Measurements from ENCODE around the gene SRC. TPM values are rescaled to one million over a fixed set of nuclear protein-coding genes. Genes with fewer than 3 reads are reported as not detected.

The SRC gene
- total RNA-seq, 1 experiment from 2014 or later, result 42.3 TPM

- ChIA-PET RAD21 (ENCODE audit: low non-redundant PET in 1 of 2, low total read pairs in 2 of 2, uncharacterized antibody in 2 of 2, unreplicated experiment in 2 of 2) (no interaction called here), CTCF (no interaction called here), POLR2A (no interaction called here)
- no TSS peak for BruUV-seq (replicated peaks)
- no peak overlapping the region for H3K9ac ChIP-seq (ENCODE audit: low read length)
- H3K27ac ChIP-seq (ENCODE audit: low read depth, low read length), result no peak overlapping the region
- ATAC-seq, result no peak
- no peaks in the 10 kb centered on the region for H4K20me1 ChIP-seq (ENCODE audit: insufficient read depth)
- TF ChIP-seq SP1 (IDR thresholded peaks at IDR 0.05; ENCODE audit: low read depth) (no peak), ZFX (IDR thresholded peaks at IDR 0.05) (no peak), SIN3A (IDR thresholded peaks at IDR 0.05; ENCODE audit: low read depth) (no peak), ZNF274 (IDR thresholded peaks at IDR 0.05; ENCODE audit: low read depth, low read length) (no peak), POLR2AphosphoS5 (IDR thresholded peaks at IDR 0.05; ENCODE audit: low read depth, low read length) (no peak), ELF1 (IDR thresholded peaks at IDR 0.05; ENCODE audit: borderline replicate concordance, low read depth) (no peak), CBX3 (IDR thresholded peaks at IDR 0.05; ENCODE audit: low read depth) (no peak), MAX (IDR thresholded peaks at IDR 0.05) (no peak), EZH2 (IDR thresholded peaks at IDR 0.05) (no peak), YY1 (IDR thresholded peaks at IDR 0.05; ENCODE audit: extremely low read depth, insufficient replicate concordance, low read depth, low read length) (no peak), SRF (IDR thresholded peaks at IDR 0.05; ENCODE audit: low read depth) (no peak), RAD21 (IDR thresholded peaks at IDR 0.05; ENCODE audit: low read depth) (no peak), POLR2A (IDR thresholded peaks at IDR 0.05; ENCODE audit: borderline replicate concordance, extremely low read depth, insufficient read depth, insufficient read length) (no peak), JUND (IDR thresholded peaks at IDR 0.05) (no peak), TCF7L2 (IDR thresholded peaks at IDR 0.05; ENCODE audit: borderline replicate concordance, extremely low read depth, insufficient read depth, insufficient read length) (no peak)
- no peak overlapping the region for H3K4me3 ChIP-seq (replicated peaks in 1 of 2; ENCODE audit: low read depth in 1 of 2, low read length in 2 of 2)
- H3K4me2 ChIP-seq (ENCODE audit: low read length), result no peak overlapping the region
- no peak overlapping the region for H2AFZ ChIP-seq (ENCODE audit: low read depth, low read length, poor library complexity, severe bottlenecking)
- intact Hi-C loops (cut with micrococcal nuclease), result no loop called here
- H3K27me3 ChIP-seq (ENCODE audit: insufficient read depth, low read length), result no peaks in the 10 kb centered on the region
- H3K9me3 ChIP-seq (ENCODE audit: control insufficient read depth in 1 of 2, insufficient read depth in 1 of 2, low read depth in 1 of 2, low read length in 2 of 2), result no peaks in the 10 kb centered on the region
- peaks cover 83% of the 10 kb centered on the region for H3K79me2 ChIP-seq (ENCODE audit: insufficient read depth, low read length)
- no peaks in the 10 kb centered on the region for H3K4me1 ChIP-seq (ENCODE audit: control insufficient read depth in 1 of 2, insufficient read depth in 2 of 2, low read length in 2 of 2)
- DNase-seq (ENCODE audit: low read depth, low spot score), result no peak
- H3K9me2 ChIP-seq (ENCODE audit: insufficient read depth), result no peaks in the 10 kb centered on the region
- no peaks in the 10 kb centered on the region for H3K36me3 ChIP-seq (ENCODE audit: control insufficient read depth in 1 of 2, insufficient read depth in 2 of 2, low read length in 2 of 2)
These were observed 13.4 kb downstream of the SRC start for GRCh38 chr20:37359331-37359730.

All from HCT116 (cell line).